RPMI7951 (cell line): ENCODE measurements around the gene PAQR5. TPM values are rescaled to one million over a fixed set of nuclear protein-coding genes. Genes with fewer than 3 reads are reported as not detected.
A peak's percentile ranks its signal among the peaks of the same experiment; 100 is the strongest.
"Not testable (repeated sequence)": the region's sequence is repeated elsewhere in the genome, so short reads cannot be mapped to it uniquely, and the experiment has no call there.

Source experiments
- DNase-seq: peaks from one replicate; pipeline ENCODE4 v3.0.0-alpha.2; 2012; ENCODE audit warnings: low read depth
- total RNA-seq: library from RNA; depleted of rRNA; stranded (reverse); fragments of >200 nt; shearing (Covaris generic); gene quantifications from 2 replicates; pipeline ENCODE4 v1.2.3, GENCODE V29; 2014

The PAQR5 gene
- total RNA-seq, 1 experiment from 2014 or later: 3.5 TPM

DNA sequence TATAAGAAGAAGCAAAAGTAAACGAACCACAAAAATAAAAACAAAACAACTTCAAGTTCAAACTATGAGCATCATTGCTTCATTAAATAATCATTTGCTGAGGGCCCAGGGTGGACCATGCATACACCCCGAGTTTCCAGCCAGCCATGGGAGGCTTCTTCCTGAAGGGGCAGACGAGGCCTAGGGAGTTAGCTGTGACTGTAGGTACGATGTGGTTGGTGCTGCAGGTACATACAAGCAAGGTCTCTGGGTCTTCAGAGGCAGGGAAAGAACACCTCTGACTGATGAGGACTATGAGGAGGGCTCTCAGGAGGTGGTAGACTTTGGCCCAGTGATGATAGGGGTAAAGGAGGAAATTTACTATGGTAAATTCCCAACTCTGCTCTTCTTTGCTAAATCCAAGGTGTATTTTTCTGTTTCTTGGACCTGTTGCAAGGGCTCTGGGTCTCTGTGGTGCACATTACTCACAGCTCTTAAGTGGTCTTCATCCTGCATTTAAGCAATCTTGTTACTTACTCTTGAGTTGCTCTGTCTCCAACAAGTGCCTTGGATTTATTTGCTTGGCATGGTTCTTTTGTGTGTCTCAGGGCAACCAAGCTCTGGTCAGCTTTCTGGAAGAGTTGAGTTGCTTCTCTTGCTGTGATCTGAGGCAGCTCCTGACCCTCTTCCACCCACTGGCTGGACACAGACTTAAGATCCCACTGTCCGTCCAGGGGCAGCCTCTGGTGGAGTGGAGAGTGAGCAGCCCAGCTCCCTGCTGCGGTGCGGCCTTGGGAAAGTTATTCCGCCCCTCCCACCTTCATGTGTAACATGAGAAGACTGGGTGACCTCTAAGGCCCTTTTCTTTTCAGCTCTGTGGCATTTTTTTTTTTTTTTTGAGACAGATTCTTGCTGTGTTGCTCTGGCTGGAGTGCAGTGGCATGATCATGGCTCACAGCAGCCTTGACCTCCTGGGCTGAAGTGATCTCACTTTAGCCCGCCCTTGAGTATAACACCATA lies 59.4 kb downstream of the PAQR5 start:
- DNase-seq: peak; percentile 58

DNA sequence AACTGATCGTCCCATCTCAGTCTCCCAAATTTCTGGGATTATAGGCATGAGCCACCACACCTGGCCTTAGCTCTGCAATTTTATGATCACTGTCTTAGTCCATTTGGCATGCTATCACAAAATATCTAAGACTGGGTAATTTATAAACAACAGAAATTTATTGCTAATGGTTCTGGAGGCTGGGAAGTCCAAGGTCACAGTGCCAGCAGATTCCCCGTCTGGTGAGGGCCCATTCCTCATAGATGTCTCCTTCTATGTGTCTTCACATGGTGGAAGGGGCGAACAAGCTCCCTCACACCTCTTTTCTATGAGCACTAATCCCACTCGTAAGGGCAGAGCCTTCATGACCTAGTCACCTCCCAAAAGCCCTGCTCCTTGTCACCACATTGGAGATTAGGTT lies 60.1 kb downstream of the PAQR5 start:
- no peak for DNase-seq

DNA sequence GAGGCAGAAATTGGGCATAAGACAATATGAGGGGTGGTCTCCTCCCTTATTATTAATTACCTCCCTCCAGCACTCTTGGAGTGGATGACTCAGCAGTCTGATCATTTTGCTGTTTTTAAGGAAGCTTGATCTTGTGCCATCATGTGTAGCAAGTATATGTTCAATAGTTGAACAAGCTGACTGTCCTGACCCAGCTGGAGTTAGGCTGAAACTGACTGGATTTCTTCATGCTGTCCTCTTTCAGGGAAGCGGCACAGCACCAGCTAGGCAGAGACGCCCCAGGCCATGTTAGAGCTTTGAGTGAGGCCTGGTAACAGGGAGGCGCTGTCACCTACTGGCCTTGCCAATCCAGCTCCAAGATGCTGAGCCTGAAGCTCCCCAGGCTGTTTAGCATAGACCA lies 61.0 kb downstream of the PAQR5 start:
- peak; percentile 49 for DNase-seq

DNA sequence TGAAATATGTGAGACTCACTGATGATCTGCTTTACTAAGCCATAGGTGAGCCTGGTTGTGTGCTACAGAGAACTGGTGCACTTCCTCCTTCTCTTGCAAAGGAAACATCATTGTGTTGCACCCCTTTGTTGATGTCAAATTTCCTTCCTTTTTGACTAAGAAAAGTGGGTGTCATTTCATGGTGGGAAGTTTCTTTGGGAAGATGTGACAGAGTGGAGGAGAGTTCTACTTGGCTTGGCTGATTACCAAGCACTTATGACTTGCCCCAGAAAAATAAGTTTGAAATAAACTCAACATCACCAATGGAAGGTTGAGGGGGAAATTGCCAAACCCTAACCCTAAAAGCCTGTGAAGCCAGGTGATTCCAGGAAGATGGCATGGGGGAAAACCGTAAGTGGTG lies 61.9 kb downstream of the PAQR5 start:
- no peak for DNase-seq

- DNase-seq: no peak
Measured at GRCh38 chr15:69367236-69367635, 68.5 kb downstream of the PAQR5 start.

DNA sequence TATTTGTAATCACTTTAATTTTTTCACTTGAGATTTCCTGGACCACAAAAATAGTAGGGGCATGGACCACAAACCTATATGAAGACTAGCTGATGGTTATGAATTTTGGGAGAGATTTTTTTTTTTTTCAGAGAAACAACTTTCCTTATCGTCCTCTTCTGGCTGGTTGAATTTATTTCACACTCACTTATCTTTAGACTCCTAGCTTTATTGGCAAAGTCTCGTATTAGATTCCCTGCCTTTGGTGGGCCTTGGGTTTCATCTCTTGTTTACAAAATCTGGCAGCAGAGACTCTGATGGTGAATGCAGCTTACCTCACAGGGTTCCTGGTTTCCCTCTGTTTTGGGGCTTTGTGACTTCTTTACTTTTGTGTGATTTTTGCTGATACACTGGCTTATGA lies 70.9 kb downstream of the PAQR5 start:
- no peak for DNase-seq

DNA sequence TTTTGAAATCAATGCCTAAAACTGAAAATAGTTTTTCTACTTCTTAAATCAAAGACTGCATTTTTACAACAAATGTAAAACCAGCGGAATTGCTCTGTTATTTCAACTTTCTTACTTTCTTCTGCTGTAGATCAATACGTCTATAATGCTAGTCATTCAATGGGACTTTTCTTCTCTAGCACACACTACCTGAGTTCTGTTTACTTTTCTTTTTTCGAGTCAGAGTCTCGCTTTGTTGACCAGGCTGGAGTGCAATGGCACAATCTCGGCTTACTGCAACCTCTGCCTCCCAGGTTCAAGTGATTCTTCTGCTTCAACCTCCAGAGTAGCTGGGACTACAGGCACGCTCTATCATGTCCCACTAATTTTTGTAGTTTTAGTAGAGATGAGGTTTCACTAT lies 74.7 kb downstream of the PAQR5 start:
- no peak for DNase-seq

GRCh38 chr15:69375151-69375790 lies 76.6 kb downstream of the PAQR5 start:
- no peak for DNase-seq

DNA sequence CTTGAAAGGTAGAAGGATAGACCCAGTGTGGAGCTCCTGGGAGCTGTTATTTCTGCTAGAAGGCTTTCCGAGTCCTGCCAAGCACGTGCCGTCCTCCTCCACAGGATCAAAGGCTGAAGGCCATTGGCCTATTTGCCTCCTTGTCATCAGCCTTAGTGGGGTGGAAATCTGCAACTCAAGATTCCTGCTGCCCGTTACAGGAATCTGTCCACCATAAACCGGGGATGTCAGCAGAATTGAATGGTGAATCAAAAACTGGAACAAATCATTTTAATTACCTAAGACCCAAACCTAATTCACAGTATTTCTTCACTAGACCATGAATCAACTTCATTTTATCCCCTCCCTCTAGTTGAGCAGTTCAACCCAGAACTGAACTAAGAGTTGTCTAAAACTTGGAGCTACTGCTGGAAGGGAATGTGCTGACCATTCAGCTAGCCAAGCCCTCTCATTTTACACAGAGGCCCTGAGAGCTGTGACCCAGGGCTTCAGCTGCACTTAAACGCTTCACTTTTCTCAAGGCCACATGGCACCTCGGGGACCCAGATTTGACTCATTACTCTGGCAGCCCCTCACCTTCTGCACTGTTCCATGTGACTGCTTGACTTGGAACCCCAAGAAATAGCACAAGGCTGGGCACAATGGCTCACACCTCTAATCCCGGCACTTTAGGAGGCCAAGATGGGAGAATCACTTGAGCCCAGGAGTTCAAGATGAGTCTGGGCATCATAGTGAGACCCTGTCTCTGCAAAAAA lies 78.7 kb downstream of the PAQR5 start:
- no peak for DNase-seq

- peak; percentile 22 for DNase-seq
Measured at GRCh38 chr15:69380100-69380725, 81.5 kb downstream of the PAQR5 start.

GRCh38 chr15:69380726-69381105 lies 82.0 kb downstream of the PAQR5 start:
- DNase-seq: no peak

DNA sequence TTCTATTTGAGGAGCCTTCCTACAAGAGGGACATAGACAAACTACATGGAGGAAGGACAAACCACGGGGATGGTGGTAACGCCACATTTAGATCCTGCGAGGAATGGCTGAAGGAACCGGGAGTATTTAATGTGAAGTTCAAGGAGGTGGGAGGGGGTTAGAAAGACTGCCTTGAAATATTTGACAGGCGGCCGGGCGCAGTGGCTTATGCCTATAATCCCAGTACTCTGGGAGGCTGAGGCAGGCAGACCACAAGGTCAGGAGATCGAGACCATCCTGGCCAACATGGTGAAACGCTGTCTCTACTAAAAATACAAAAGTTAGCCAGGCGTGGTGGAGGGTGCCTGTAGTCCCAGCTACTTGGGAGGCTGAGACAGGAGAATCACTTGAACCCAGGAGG lies 83.5 kb downstream of the PAQR5 start:
- DNase-seq: not testable (repeated sequence)

- DNase-seq: not testable (repeated sequence)
Measured at GRCh38 chr15:69384066-69384465, 85.4 kb downstream of the PAQR5 start.

- DNase-seq: no peak
Measured at GRCh38 chr15:69384626-69385598, 86.2 kb downstream of the PAQR5 start.

- no peak for DNase-seq
Measured at GRCh38 chr15:69385831-69386230, 87.1 kb downstream of the PAQR5 start.

- DNase-seq: no peak
Measured at GRCh38 chr15:69386284-69386683, 87.6 kb downstream of the PAQR5 start.

- peak; percentile 95 for DNase-seq
Measured at GRCh38 chr15:69388260-69388705, 89.6 kb downstream of the PAQR5 start.

DNA sequence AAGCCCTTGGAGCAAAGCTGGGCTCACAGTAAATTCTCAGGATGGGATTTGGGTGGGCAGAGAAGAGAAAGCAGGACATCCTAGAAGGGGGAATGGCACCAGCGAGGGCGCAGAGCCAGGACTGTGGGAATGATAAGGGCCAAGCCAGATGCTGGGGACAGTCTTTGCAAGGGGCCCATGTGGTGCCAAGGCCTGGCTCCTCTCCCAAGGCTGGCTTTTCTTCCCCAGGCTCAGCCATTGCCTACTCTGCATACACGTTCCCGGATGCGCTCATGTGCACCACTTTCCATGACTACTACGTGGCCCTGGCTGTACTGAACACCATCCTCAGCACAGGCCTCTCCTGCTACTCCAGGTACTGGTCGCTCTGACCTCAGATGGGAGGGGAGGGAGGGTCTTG lies 90.7 kb downstream of the PAQR5 start:
- DNase-seq: no peak

DNA sequence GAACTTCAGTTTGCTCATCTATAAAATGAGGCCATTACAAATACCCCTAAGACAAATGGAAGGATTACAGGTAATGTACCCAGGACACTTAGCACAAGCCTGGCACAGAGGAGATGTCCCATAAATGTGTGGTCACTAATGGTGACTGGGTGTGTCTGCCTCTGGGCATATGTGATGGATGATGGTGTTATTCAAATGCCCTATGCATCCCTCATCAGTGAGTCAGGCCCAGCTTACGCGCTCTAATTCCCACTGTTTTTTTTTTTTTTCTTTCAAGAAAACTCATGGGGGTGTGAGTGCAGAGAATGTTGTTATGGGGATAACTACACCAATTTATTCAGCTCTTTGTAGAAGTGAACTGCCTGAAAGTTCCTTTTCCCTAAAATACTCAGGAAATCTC lies 91.9 kb downstream of the PAQR5 start:
- peak; percentile 88 for DNase-seq

GRCh38 chr15:69391046-69391757 lies 92.5 kb downstream of the PAQR5 start:
- no peak for DNase-seq
